ENCODE data around the gene VAV2.
"Not testable (repeated sequence)": the region's sequence is repeated elsewhere in the genome, so short reads cannot be mapped to it uniquely, and the experiment has no call there.

VAV2 gene

DNA sequence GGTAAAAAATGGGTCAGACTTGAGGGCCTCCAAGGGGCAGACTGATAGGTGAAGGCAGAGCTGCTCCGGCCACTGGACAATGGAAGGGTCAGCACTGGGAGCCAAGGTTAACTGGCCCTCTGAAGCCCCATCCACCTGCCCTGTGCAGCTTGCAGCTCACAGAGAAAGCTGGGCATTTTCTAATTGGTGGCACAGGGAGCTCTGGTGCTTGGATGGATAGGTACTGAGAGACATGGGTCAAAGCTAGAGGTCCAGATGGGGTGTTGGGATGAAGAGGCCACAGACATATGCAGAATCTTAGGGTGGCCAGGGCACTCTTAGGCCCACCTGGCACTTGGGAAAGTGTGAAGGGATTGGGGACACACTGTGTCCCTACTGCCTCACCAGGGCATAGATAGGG is 224.5 kb downstream of the VAV2 start:
- no peak for DNase-seq (ENCODE audit: low read depth)

DNA sequence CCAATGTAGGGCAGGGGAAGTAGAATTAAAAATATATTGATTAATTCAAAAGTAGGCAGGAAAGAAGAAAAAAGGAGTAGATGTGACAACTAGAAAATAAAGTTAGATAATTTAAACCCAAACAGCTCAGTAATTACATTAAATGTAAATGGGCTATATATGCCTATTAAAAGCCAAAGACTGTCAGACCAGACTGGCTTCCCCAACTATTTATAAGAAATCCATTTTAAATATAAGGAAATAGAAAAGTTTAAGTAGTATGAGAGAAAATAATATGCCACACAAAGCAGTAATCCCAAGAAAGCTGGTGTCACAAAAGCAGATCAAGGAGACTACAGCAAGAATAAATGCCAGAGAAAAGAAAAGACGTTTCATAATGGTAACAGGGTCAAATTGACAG is 225.1 kb downstream of the VAV2 start:
- no peak for DNase-seq (ENCODE audit: low read depth)

DNA sequence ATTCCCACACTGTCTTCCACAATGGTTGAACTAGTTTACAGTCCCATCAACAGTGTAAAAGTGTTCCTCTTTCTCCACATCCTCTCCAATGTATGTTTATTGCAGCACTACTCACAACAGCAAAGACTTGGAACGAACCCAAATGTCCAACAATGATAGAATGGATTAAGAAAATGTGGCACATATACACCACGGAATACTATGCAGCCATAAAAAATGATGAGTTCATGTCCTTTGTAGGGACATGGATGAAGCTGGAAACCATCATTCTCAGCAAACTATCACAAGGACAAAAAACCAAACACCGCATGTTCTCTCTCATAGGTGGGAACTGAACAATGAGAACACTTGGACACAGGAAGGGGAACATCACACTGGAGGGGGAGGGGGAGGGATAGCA is 225.9 kb downstream of the VAV2 start:
- DNase-seq (ENCODE audit: low read depth): not testable (repeated sequence)

- no peak for DNase-seq (ENCODE audit: low read depth)
Observed at GRCh38 chr9:133763272-133764183, 228.6 kb downstream of the VAV2 start.

DNA sequence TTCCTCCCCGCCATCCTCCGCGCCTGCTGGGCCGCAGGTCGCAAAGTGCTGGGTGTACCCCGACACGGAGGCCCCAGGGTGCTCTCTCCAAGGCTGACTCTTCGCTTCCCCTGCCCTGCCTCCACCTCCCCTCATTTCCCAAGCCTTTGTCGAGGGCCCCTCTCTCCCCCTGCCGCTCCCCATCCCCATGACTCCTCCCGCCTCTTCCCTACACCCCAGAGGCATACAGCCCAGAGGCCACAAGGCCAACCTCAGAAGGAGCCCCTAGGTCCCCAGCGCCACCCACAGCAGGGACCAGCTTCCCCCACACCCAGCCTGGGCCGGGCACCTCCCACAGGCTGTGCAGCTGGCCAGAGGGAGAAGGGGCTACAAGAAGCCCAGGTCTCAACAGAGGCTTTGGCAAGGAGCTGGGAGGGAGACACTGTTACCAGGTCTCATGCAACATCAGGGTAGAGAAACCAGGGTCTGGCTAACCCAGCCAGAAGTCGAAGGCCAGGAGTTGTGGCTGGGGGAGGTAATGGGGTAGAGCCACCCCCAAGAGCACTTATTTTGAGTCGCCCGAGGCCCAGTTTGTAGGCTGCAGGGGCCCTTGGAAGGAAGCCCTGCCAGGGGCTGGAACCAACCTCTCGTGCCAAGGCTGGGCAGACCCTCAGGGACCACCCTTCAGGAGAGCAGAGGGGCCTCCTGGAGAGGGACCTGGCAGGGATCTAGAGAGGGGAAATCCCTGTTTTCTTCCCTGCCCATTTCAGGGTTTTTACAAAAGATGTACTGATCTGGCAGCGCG is 229.4 kb downstream of the VAV2 start:
- DNase-seq (ENCODE audit: low read depth): no peak

- no peak for DNase-seq (ENCODE audit: low read depth)
Observed at GRCh38 chr9:133761641-133762248, 230.4 kb downstream of the VAV2 start.

- no peak for DNase-seq (ENCODE audit: low read depth)
Observed at GRCh38 chr9:133760713-133761290, 231.3 kb downstream of the VAV2 start.

DNA sequence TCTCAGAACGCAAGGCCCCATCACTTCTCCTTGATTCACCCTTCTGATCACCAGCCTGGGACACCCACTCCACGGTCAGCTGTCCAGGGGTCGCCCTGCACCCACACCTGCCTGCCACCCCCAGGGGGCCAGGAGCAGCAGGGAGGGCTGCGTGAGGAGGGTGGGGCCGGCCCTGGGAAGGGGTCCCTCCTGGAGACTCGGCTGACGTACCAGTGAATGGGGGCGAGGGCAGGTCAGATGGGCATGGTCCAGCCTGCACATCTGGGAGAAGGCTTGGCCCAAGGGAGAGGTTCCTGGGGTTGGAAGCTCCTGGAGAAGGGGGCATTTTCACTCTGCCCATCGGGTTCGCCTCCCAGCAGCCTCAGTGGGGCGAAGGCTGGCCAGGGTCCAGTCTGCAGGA is 232.2 kb downstream of the VAV2 start:
- DNase-seq (ENCODE audit: low read depth): no peak

GRCh38 chr9:133759146-133759900 is 232.8 kb downstream of the VAV2 start:
- DNase-seq (ENCODE audit: low read depth): no peak

DNA sequence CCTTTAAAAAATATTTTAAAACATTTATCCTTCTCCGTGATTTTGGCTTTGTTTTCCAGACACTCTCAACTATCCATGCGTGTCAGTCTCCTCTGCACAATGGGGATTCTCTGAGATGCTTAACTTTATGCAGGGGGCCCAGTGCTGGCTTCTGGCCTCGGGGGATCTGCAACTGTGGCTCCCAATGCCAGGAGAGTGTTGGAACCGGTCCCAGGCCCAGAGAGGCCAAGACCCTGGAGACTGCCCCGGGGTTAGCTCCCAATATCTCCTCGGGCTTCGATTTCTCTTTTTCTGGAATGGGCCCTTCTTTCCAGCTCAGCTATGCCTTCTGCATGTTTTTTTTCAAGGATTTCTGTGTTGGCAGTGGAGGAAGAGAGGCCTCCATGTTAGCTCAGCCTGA is 233.9 kb downstream of the VAV2 start:
- DNase-seq (ENCODE audit: low read depth): no peak

GRCh38 chr9:133754688-133755227 is 237.4 kb downstream of the VAV2 start:
- DNase-seq (ENCODE audit: low read depth): no peak

GRCh38 chr9:133754187-133754586 is 237.9 kb downstream of the VAV2 start:
- DNase-seq (ENCODE audit: low read depth): no peak

- no peak for DNase-seq (ENCODE audit: low read depth)
Observed at GRCh38 chr9:133752739-133753446, 239.2 kb downstream of the VAV2 start.

DNA sequence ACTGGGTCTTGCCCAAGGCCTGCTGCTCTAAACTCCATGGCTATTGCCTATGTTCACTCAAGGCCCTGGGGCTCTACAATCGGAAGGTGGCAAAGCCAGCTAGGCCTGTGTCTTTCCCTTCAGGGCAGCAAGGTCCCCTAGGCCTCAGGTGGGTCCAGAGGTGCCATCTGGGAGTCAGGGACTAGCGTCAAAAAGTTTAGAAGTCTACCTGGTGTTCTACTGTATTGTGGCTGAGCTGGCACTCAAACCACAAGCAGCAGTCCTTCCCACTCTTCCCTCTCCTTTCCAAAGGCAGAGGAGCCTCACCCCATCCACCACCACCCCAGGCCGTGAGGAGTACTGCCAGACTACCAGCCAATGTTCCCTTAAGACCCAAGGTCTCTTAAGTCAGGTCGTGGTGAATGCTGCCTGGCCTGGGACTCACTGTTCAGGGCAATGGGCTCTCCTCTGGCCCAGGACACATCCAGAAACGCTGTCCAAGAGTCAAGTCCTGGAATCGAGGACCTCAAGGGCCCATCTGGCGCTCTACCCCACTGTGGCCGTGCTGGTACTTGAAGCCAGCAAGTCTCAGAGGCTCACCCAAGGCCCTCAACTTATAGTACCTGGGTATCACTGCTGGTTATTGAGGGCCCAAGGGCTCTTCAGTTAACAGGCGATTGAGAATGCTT is 241.0 kb downstream of the VAV2 start:
- no peak for DNase-seq (ENCODE audit: low read depth)

DNA sequence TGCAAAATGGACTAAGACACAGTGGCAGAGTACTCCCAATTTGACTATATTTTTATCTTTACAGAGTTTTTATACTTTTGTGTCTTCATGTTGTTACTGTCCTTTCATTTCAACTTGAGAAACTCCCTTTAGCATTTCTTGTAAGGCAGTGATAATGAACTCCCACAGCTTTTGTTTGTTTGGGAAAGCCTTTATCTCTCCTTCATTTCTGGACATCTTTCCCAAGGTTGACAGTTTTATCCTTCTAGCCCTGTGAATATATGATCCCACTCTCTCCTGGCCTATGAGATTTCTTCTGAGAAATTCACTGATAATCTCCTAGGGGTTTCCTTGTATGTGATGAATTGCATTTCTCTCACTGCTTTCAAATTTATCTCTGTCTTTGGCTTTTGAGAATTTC is 244.8 kb downstream of the VAV2 start:
- DNase-seq (ENCODE audit: low read depth): no peak

DNA sequence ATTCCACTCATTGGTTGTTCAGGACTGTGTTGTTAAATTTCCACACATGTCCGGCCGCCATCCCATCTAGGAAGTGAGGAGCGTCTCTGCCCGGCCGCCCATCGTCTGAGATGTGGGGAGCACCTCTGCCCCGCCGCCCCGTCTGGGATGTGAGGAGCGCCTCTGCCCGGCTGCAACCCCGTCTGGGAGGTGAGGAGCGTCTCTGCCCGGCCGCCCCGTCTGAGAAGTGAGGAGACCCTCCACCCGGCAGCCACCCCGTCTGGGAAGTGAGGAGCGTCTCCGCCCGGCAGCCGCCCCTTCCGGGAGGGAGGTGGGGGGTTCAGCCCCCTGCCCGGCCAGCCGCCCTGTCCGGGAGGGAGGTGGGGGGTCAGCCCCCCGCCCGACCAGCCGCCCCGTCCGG is 247.6 kb downstream of the VAV2 start:
- not testable (repeated sequence) for DNase-seq (ENCODE audit: low read depth)

- DNase-seq (ENCODE audit: low read depth): no peak
Observed at GRCh38 chr9:133742849-133743444, 249.2 kb downstream of the VAV2 start.

GRCh38 chr9:133742251-133742650 is 249.9 kb downstream of the VAV2 start:
- no peak for DNase-seq (ENCODE audit: low read depth)

DNA sequence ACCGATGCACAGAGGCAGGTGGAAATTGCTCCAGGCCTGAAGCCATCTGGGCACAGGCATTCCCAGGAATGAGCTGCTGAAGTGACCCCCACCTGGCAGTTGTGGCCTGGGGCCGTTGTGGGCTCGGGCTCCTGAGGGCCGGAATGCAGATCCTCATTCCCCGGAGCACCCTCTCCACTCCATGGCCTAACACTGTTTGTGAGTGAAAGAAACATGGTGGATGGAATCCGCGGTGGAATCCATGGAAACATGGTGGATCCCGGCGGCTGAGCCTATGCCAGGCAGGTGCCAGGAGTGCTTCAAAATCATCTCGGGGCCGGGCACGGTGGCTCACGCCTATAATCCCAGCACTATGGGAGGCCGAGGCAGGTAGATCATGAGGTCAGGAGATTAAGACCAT is 250.4 kb downstream of the VAV2 start:
- DNase-seq (ENCODE audit: low read depth): no peak

GRCh38 chr9:133740911-133741310 is 251.2 kb downstream of the VAV2 start:
- DNase-seq (ENCODE audit: low read depth): no peak

Measured in GM04503 (cell line).